PC-9 (cell line): ENCODE results near the gene SOX10.

ENCODE experiments used
- CTCF ChIP-seq: fragments of 200-600 bp; sonication (generic); conservative IDR thresholded peaks from 2 replicates; pipeline ENCODE4 v1.6.1; 2017; ENCODE audit warnings: mixed run types, antibody characterized with exemption, mild to moderate bottlenecking, moderate library complexity
- EZH2 ChIP-seq: fragments of 200-600 bp; sonication (generic); IDR thresholded peaks from 2 replicates; pipeline ENCODE4 v1.8.0; 2017; ENCODE audit warnings: antibody characterized with exemption, low read depth

- TF ChIP-seq CTCF (no peak), EZH2 (no peak)
Measured at GRCh38 chr22:37931893-37932389, 52.4 kb downstream of the SOX10 start.
